ENCODE data around the gene VSIR. TPM values are rescaled to one million over a fixed set of nuclear protein-coding genes. Genes with fewer than 3 reads are reported as not detected.

VSIR gene
- total and polyA plus RNA-seq, 10 of the 15 experiments (the other 5 are each of a cell fraction or from before 2014, with no cell fraction given) = 0.19 to 12.5 (median 6.7) TPM

GRCh38 chr10:71761541-71762113, 11.7 kb downstream of the VSIR start:
- BruUV-seq (replicated peaks) = no TSS peak
- Histone ChIP-seq H3K79me2 (ENCODE audit: control insufficient read depth, insufficient read depth, low read length) (no peaks in the 10 kb centered on the region), H3K9ac (ENCODE audit: control insufficient read depth, insufficient read depth, low read length) (no peak overlapping the region), H3K4me3 (no peak overlapping the region), H3K36me3 (ENCODE audit: control insufficient read depth in 2 of 2, insufficient read depth in 2 of 2, low read length in 1 of 2) (no peaks in the 10 kb centered on the region; a peak in 1 of 4 replicates), H3K27ac (ENCODE audit: control insufficient read depth, insufficient read depth) (no peak overlapping the region), H3K27me3 (replicated peaks in 1 of 2; ENCODE audit: control insufficient read depth in 2 of 2, insufficient read depth in 2 of 2, low read length in 1 of 2) (no peaks in the 10 kb centered on the region), H3K4me1 (ENCODE audit: control insufficient read depth, insufficient read depth, low read length) (peaks cover 8% of the 10 kb centered on the region; the same call in 1 of the 2 replicates), H3K9me3 (replicated peaks; ENCODE audit: control insufficient read depth, insufficient read depth, low read length) (no peaks in the 10 kb centered on the region), H2AFZ (ENCODE audit: control insufficient read depth, low read depth, low read length) (no peak overlapping the region), H3K4me2 (ENCODE audit: control insufficient read depth, insufficient read depth) (no peak overlapping the region), H4K20me1 (ENCODE audit: control insufficient read depth, insufficient read depth) (no peaks in the 10 kb centered on the region)
- in situ Hi-C loops (cut with MboI) (no loop called here), intact Hi-C loops (cut with micrococcal nuclease; ENCODE audit: unreplicated experiment) (no loop called here)
- ATAC-seq (peak; percentile 55), DNase-seq (ENCODE audit: low read depth, low spot score) (no peak), FAIRE-seq (no peak)
- RAD21 ChIA-PET (ENCODE audit: unreplicated experiment) = interaction anchor here (1.1 kb wide), 1 partner anchor 135 kb away, joined by 3 read pairs; no protein-coding TSS in a partner anchor
- CTCF ChIA-PET = no interaction called here
- 87% methylated on average over 26 of the region's 26 CpGs for WGBS (ENCODE audit: insufficient coverage, insufficient replicate concordance, low lambda C conversion rate, missing lambda C conversion rate)
- POLR2A ChIA-PET = no interaction called here
- SMC1A ChIA-PET (ENCODE audit: uncharacterized antibody, unreplicated experiment) = interaction anchor here (1.5 kb wide), 1 partner anchor 74 kb away, joined by 5 read pairs; no protein-coding TSS in a partner anchor
- TF ChIP-seq ATF3 (IDR thresholded peaks at IDR 0.05; ENCODE audit: borderline replicate concordance, extremely low read depth, low read depth, low read length) (no peak), BHLHE40 (IDR thresholded peaks at IDR 0.05; ENCODE audit: borderline replicate concordance in 1 of 2, low read depth in 2 of 2, low read length in 1 of 2) (peak in 1 of 2 experiments; percentile 51; a peak in 2 of 4 replicates), MYB (IDR thresholded peaks at IDR 0.05; ENCODE audit: borderline replicate concordance, low read depth, low read length) (no peak), ZNF592 (IDR thresholded peaks at IDR 0.05) (no peak), CTCF (IDR thresholded peaks at IDR 0.05 in 2 of 3, conservative IDR thresholded peaks at IDR 0.05 in 1 of 3; ENCODE audit: control insufficient read depth in 2 of 3, extremely low read depth in 1 of 3, insufficient read depth in 1 of 3, low read depth in 3 of 3, low read length in 3 of 3) (peak in 1 of 3 experiments; percentile 22; a peak in 2 of 6 replicates), BCL3 (IDR thresholded peaks at IDR 0.05; ENCODE audit: borderline replicate concordance, insufficient read depth, low read depth, low read length, poor library complexity, severe bottlenecking) (no peak), USF2 (IDR thresholded peaks at IDR 0.05; ENCODE audit: borderline replicate concordance, low read depth, low read length) (no peak), KDM1A (IDR thresholded peaks at IDR 0.05; ENCODE audit: borderline replicate concordance) (no peak), RAD21 (IDR thresholded peaks at IDR 0.05; ENCODE audit: insufficient read depth, low read depth, low read length) (peak; percentile 17; the same call in 1 of the 2 replicates), ASH2L (IDR thresholded peaks at IDR 0.05; ENCODE audit: borderline replicate concordance, low read depth) (no peak), SREBF1 (IDR thresholded peaks at IDR 0.05; ENCODE audit: low read length) (no peak), ZSCAN29 (IDR thresholded peaks at IDR 0.05) (no peak), POLR2AphosphoS5 (IDR thresholded peaks at IDR 0.05; ENCODE audit: low read length) (no peak), BACH1 (IDR thresholded peaks at IDR 0.05; ENCODE audit: borderline replicate concordance) (no peak)
